A549 (cell line): ENCODE data around the gene OR52W1. TPM values are rescaled to one million over a fixed set of nuclear protein-coding genes. Genes with fewer than 3 reads are reported as not detected.

Source experiments
- ATAC-seq, 2 experiments: fragments of 200-7000 bp in 1 of 2; fragments of >200 bp in 1 of 2; cut with Nextera tagmentation in 1 of 2; cut with Tn5 transposase in 1 of 2; 3 replicates each; pipeline versions ENCODE4 v1.8.0 to v1.9.1; 2018 to 2020; ENCODE audit warnings: mild to moderate bottlenecking in 1 of 2, moderate library complexity in 1 of 2
- CTCF ChIA-PET: fragments of 300-600 bp; sonication (Branson Sonifier 250); formaldehyde crosslinking; extraction: SDS; loops from one replicate; lab custom pipeline; 2021; ENCODE audit warnings: antibody characterized with exemption, inconsistent platforms; lab: Yijun Ruan, JAX
- POLR2A ChIA-PET: fragments of 350-600 bp; formaldehyde crosslinking; extraction: SDS; loops from one replicate; lab custom pipeline; 2021; ENCODE audit warnings: antibody characterized with exemption, inconsistent platforms; lab: Yijun Ruan, JAX
- DNase-seq, 2 experiments: peaks; one replicate each; pipeline versions ENCODE4 v3.0.0 to v3.0.0-alpha.2; 2011 to 2016; ENCODE audit warnings: low read depth in 1 of 2, low spot score in 1 of 2
- FAIRE-seq: peaks from 2 replicates; lab custom pipeline; 2011; peaks lifted over from hg19 to GRCh38; lab: Jason Lieb, UNC
- H3K27ac ChIP-seq, 2 experiments: fragments of >200 bp; sonication (Bioruptor Twin); formaldehyde crosslinking; 3 replicates each; pipeline ENCODE4 v1.5.1; 2016 to 2017
- H3K4me1 ChIP-seq: fragments of >200 bp; sonication (Bioruptor Twin); formaldehyde crosslinking; 3 replicates; pipeline ENCODE4 v1.6.1; 2016
- H3K4me2 ChIP-seq: fragments of >200 bp; sonication (Bioruptor Twin); formaldehyde crosslinking; 3 replicates; pipeline ENCODE4 v1.6.1; 2016
- H3K4me3 ChIP-seq: fragments of >200 bp; sonication (Bioruptor Twin); formaldehyde crosslinking; 3 replicates; pipeline ENCODE4 v1.5.1; 2016
- H3K9me3 ChIP-seq: fragments of >200 bp; sonication (Bioruptor Twin); formaldehyde crosslinking; 3 replicates; pipeline ENCODE4 v1.6.1; 2016
- ATOH8 ChIP-seq: fragments of 250-450 bp; sonication (Bioruptor Pico); IDR thresholded peaks from 2 replicates; pipeline ENCODE4 v1.5.0; 2020; ENCODE audit warnings: low read depth, mild to moderate bottlenecking, moderate library complexity
- CBX2 ChIP-seq: fragments of 200-600 bp; sonication (generic); IDR thresholded peaks from 2 replicates; pipeline ENCODE4 v1.6.1; 2016; ENCODE audit warnings: low read depth, mild to moderate bottlenecking, borderline replicate concordance
- CBX8 ChIP-seq: fragments of 200-600 bp; sonication (generic); IDR thresholded peaks from 2 replicates; pipeline ENCODE4 v1.6.1; 2016
- CHD2 ChIP-seq: fragments of 150-350 bp; IDR thresholded peaks from 2 replicates; pipeline ENCODE4 v1.6.1; 2014; ENCODE audit warnings: low read length; ENCODE audit not compliant: partially characterized antibody
- CTCF ChIP-seq: fragments of >200 bp; sonication (Bioruptor Twin); formaldehyde crosslinking; IDR thresholded peaks from 3 replicates; pipeline ENCODE4 v1.5.1; 2016
- E2F6 ChIP-seq: IDR thresholded peaks from 2 replicates; pipeline ENCODE4 v1.6.1; 2012; ENCODE audit warnings: low read depth, borderline replicate concordance
- EHF ChIP-seq: fragments of 250-450 bp; sonication (Bioruptor Pico); IDR thresholded peaks from 2 replicates; pipeline ENCODE4 v1.5.0; 2020; ENCODE audit warnings: mild to moderate bottlenecking
- ELK1 ChIP-seq: fragments of 150-350 bp; IDR thresholded peaks from 2 replicates; pipeline ENCODE4 v1.6.1; 2014; ENCODE audit warnings: low read depth, mild to moderate bottlenecking, low read length
- FOSB ChIP-seq: fragments of 250-450 bp; sonication (Bioruptor Pico); IDR thresholded peaks from 2 replicates; pipeline ENCODE4 v1.5.0; 2020; ENCODE audit warnings: mild to moderate bottlenecking, moderate library complexity
- FOXS1 ChIP-seq: fragments of 250-450 bp; sonication (Bioruptor Pico); IDR thresholded peaks from 2 replicates; pipeline ENCODE4 v1.5.0; 2020; ENCODE audit warnings: mild to moderate bottlenecking, moderate library complexity
- GATA3 ChIP-seq: IDR thresholded peaks from 2 replicates; pipeline ENCODE4 v1.6.1; 2012; ENCODE audit warnings: borderline replicate concordance
- HDAC2 ChIP-seq: fragments of 200-600 bp; sonication (generic); IDR thresholded peaks from 2 replicates; pipeline ENCODE4 v1.6.1; 2016
- HES2 ChIP-seq: fragments of >200 bp; sonication (Bioruptor Twin); formaldehyde crosslinking; IDR thresholded peaks from 2 replicates; pipeline ENCODE4 v1.6.1; 2016
- HOXA7 ChIP-seq: fragments of 250-450 bp; sonication (Bioruptor Pico); IDR thresholded peaks from 2 replicates; pipeline ENCODE4 v1.5.0; 2020; ENCODE audit warnings: mild to moderate bottlenecking, moderate library complexity
- HOXB5 ChIP-seq: fragments of 250-450 bp; sonication (Bioruptor Pico); IDR thresholded peaks from 2 replicates; pipeline ENCODE4 v1.5.0; 2020; ENCODE audit warnings: mild to moderate bottlenecking, moderate library complexity
- JUN ChIP-seq, 2 experiments: fragments of >200 bp; sonication (Bioruptor Twin); formaldehyde crosslinking; IDR thresholded peaks; 2 replicates in 1 of 2; 3 replicates in 1 of 2; pipeline ENCODE4 v1.6.1; 2016 to 2017
- JUNB ChIP-seq: fragments of >200 bp; sonication (Bioruptor Twin); formaldehyde crosslinking; IDR thresholded peaks from 2 replicates; pipeline ENCODE4 v1.6.1; 2016
- KDM1A ChIP-seq: fragments of 200-600 bp; sonication (generic); IDR thresholded peaks from 2 replicates; pipeline ENCODE4 v1.6.1; 2016; ENCODE audit warnings: low read depth, mild to moderate bottlenecking
- MAX ChIP-seq: IDR thresholded peaks from 2 replicates; pipeline ENCODE4 v1.6.1; 2012
- MAZ ChIP-seq: fragments of 150-350 bp; IDR thresholded peaks from 2 replicates; pipeline ENCODE4 v1.6.1; 2014; ENCODE audit warnings: antibody characterized with exemption, low read depth, low read length, borderline replicate concordance
- MYC ChIP-seq: IDR thresholded peaks from 2 replicates; pipeline ENCODE4 v1.6.1; 2012; ENCODE audit warnings: mild to moderate bottlenecking, inconsistent platforms, low read length, improper control_type of control experiment, borderline replicate concordance
- NFE2L2 ChIP-seq: fragments of 150-350 bp; conservative IDR thresholded peaks from 2 replicates; pipeline ENCODE4 v1.6.1; 2014; ENCODE audit warnings: low read length
- NPAS2 ChIP-seq: fragments of 250-450 bp; sonication (Bioruptor Pico); IDR thresholded peaks from 2 replicates; pipeline ENCODE4 v1.8.0; 2022; ENCODE audit warnings: mild to moderate bottlenecking, moderate library complexity, borderline replicate concordance
- PHF8 ChIP-seq: fragments of 200-600 bp; sonication (generic); IDR thresholded peaks from 2 replicates; pipeline ENCODE4 v1.6.1; 2016; ENCODE audit warnings: low read depth, mild to moderate bottlenecking, antibody characterized with exemption, moderate library complexity, borderline replicate concordance
- POLR2A ChIP-seq: IDR thresholded peaks from 2 replicates; pipeline ENCODE4 v1.6.1; 2012; ENCODE audit warnings: mild to moderate bottlenecking, low read length
- POLR2AphosphoS2 ChIP-seq: conservative IDR thresholded peaks from 2 replicates; pipeline ENCODE4 v1.6.1; 2012; ENCODE audit warnings: low read length, improper control_type of control experiment, inconsistent platforms
- RAD21 ChIP-seq, 2 experiments: fragments of >200 bp in 1 of 2; sonication (Bioruptor Twin) in 1 of 2; formaldehyde crosslinking in 1 of 2; IDR thresholded peaks in 1 of 2; conservative IDR thresholded peaks in 1 of 2; 2 replicates in 1 of 2; 3 replicates in 1 of 2; pipeline ENCODE4 v1.6.1; 2012 to 2018; ENCODE audit warnings: inconsistent platforms in 1 of 2
- RARB ChIP-seq: fragments of 250-450 bp; sonication (Bioruptor Pico); IDR thresholded peaks from 2 replicates; pipeline ENCODE4 v1.8.0; 2021; ENCODE audit warnings: mild to moderate bottlenecking, moderate library complexity
- SMC3 ChIP-seq: fragments of >200 bp; sonication (Bioruptor Twin); formaldehyde crosslinking; IDR thresholded peaks from 3 replicates; pipeline ENCODE4 v1.6.1; 2018; ENCODE audit warnings: inconsistent platforms
- SREBF2 ChIP-seq: fragments of 450-650 bp; IDR thresholded peaks from 2 replicates; pipeline ENCODE4 v1.6.1; 2014; ENCODE audit warnings: mild to moderate bottlenecking, moderate library complexity
- ZC3H11A ChIP-seq: fragments of 450-650 bp; IDR thresholded peaks from 2 replicates; pipeline ENCODE4 v1.6.1; 2014; ENCODE audit warnings: antibody characterized with exemption, mild to moderate bottlenecking
- ZFP36 ChIP-seq: fragments of 450-650 bp; IDR thresholded peaks from 2 replicates; pipeline ENCODE4 v1.6.1; 2014; ENCODE audit warnings: borderline replicate concordance; ENCODE audit not compliant: partially characterized antibody
- ZSCAN20 ChIP-seq: fragments of 250-450 bp; sonication (Bioruptor Pico); IDR thresholded peaks from 2 replicates; pipeline ENCODE4 v1.8.0; 2022; ENCODE audit warnings: mild to moderate bottlenecking, moderate library complexity
- WGBS: methylation state at CpG from one replicate; pipeline ENCODE4 v1.1.6; 2017; ENCODE audit errors: missing lambda C conversion rate; 5-methylcytosine and 5-hydroxymethylcytosine counted together
- polyA plus RNA-seq, 4 experiments: library from polyadenylated mRNA; depleted of rRNA in 3 of 4; stranded (reverse); fragments of >200 nt; fragmentation: RNase III in 1 of 4; extraction: RNeasy Plus Mini Kit Qiagen cat#74134 plus additional on column Dnase treatment in 1 of 4; gene quantifications; 2 replicates in 3 of 4; 3 replicates in 1 of 4; pipeline ENCODE4 v1.2.3, GENCODE V29; 2011 to 2017

OR52W1 gene
- polyA plus RNA-seq, 2 of the 4 experiments (the other 2 are of a cell fraction) = not detected

- CTCF ChIA-PET = interaction anchor here (0.7 to 1.7 kb wide), 2 partner anchors 25 to 153 kb away, joined by 3 to 4 read pairs; no protein-coding TSS in a partner anchor
- 88% methylated on average over 4 of the region's 4 CpGs for WGBS
- Histone ChIP-seq H3K4me2 (no peak overlapping the region), H3K4me1 (no peaks in the 10 kb centered on the region), H3K4me3 (no peak overlapping the region), H3K9me3 (no peaks in the 10 kb centered on the region), H3K27ac (no peak overlapping the region)
- FAIRE-seq (no peak), DNase-seq (no peak), ATAC-seq (no peak)
- TF ChIP-seq FOSB (CRISPR knock-in tag) (no peak), MYC (no peak), FOXS1 (CRISPR knock-in tag) (no peak), ZC3H11A (no peak), CHD2 (no peak), RARB (CRISPR knock-in tag) (no peak), KDM1A (no peak), E2F6 (no peak), CBX2 (no peak)
- POLR2A ChIA-PET = no interaction called here
These were observed 2.0 kb downstream of the OR52W1 start for GRCh38 chr11:6200975-6201374.

- DNase-seq = no peak
- Histone ChIP-seq H3K4me3 (no peak overlapping the region), H3K9me3 (no peaks in the 10 kb centered on the region), H3K4me1 (no peaks in the 10 kb centered on the region), H3K4me2 (no peak overlapping the region), H3K27ac (no peak overlapping the region)
- CTCF ChIA-PET = interaction anchor here (0.5 to 1.7 kb wide), 3 partner anchors 25 to 152 kb away, joined by 3 to 4 read pairs (median 3); no protein-coding TSS in a partner anchor
- WGBS = 69% methylated on average over 2 of the region's 2 CpGs
- POLR2A ChIA-PET = no interaction called here
- no peak for FAIRE-seq
- TF ChIP-seq CTCF = no peak
- no peak for TF ChIP-seq GATA3
- no peak for TF ChIP-seq MAX
- TF ChIP-seq ZFP36 = no peak
- no peak for TF ChIP-seq HOXA7 (CRISPR knock-in tag)
- TF ChIP-seq POLR2A = no peak
- TF ChIP-seq EHF (CRISPR knock-in tag) = no peak
- TF ChIP-seq NPAS2 (CRISPR knock-in tag) = no peak
- TF ChIP-seq NFE2L2 = no peak
- no peak for TF ChIP-seq HOXB5 (CRISPR knock-in tag)
- TF ChIP-seq JUN (IDR thresholded peaks at IDR 0.05) = no peak
- TF ChIP-seq MAZ = no peak
- ATAC-seq = no peak
These were observed 2.5 kb downstream of the OR52W1 start for GRCh38 chr11:6201481-6201880.

DNA sequence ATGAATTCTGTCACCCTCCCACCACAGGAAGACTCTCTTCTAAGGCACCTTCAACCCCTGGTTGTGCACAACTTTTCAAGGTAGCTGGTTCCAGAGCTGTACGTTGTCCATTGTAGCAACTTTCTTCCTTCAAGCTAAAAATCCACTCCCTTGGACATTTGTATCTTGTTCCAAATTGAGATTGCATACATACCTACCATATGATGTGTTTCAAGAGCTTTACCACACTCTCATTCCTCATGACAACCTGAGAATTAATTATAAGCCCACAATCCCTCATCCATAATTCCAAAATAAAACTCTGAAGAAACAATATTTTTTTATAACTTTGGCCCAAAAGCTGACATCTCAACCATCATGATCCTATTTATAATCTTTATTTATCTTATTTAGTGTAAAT lies 3.0 kb downstream of the OR52W1 start:
- FAIRE-seq (no peak), DNase-seq (no peak), ATAC-seq (no peak)
- 100% methylated on average over 1 of the region's 1 CpG for WGBS
- Histone ChIP-seq H3K4me1 (no peaks in the 10 kb centered on the region), H3K9me3 (no peaks in the 10 kb centered on the region), H3K27ac (no peak overlapping the region), H3K4me2 (no peak overlapping the region), H3K4me3 (no peak overlapping the region)
- CTCF ChIA-PET = interaction anchor here (0.5 to 1.7 kb wide), 2 partner anchors 24 to 121 kb away, joined by 3 to 4 read pairs; no protein-coding TSS in a partner anchor
- POLR2A ChIA-PET = no interaction called here
- TF ChIP-seq ZSCAN20 (CRISPR knock-in tag) (no peak), PHF8 (no peak), JUNB (no peak), SMC3 (no peak), CBX8 (no peak), ATOH8 (CRISPR knock-in tag) (no peak), HES2 (no peak), POLR2AphosphoS2 (no peak), JUN (IDR thresholded peaks at IDR 0.05) (no peak), HDAC2 (no peak), MAZ (no peak), SREBF2 (no peak), ELK1 (no peak), RAD21 (conservative IDR thresholded peaks at IDR 0.05 in 1 of 2, IDR thresholded peaks at IDR 0.05 in 1 of 2) (no peak), RARB (CRISPR knock-in tag) (no peak), FOSB (CRISPR knock-in tag) (no peak), GATA3 (no peak)
